BLaER1 (cell line): Measurements from ENCODE around the gene EXOC5.

Experiments used
- H3K27ac ChIP-seq: shearing (Covaris generic); formaldehyde crosslinking; 2 replicates; pipeline ENCODE4 v1.8.1; 2022
- H3K27me3 ChIP-seq: shearing (Covaris generic); formaldehyde crosslinking; 2 replicates; pipeline ENCODE4 v1.8.1; 2022
- H3K36me3 ChIP-seq: shearing (Covaris generic); formaldehyde crosslinking; 2 replicates; pipeline ENCODE4 v1.8.1; 2022
- H3K4me1 ChIP-seq: shearing (Covaris generic); formaldehyde crosslinking; 2 replicates; pipeline ENCODE4 v1.8.1; 2022
- H3K4me2 ChIP-seq: shearing (Covaris generic); formaldehyde crosslinking; 2 replicates; pipeline ENCODE4 v1.8.1; 2022
- H3K4me3 ChIP-seq: shearing (Covaris generic); formaldehyde crosslinking; 2 replicates; pipeline ENCODE4 v1.8.1; 2022
- H3K9ac ChIP-seq: shearing (Covaris generic); formaldehyde crosslinking; 2 replicates; pipeline ENCODE4 v1.8.1; 2022
- H3K9me3 ChIP-seq: shearing (Covaris generic); formaldehyde crosslinking; 2 replicates; pipeline ENCODE4 v1.8.1; 2022
- H4K20me1 ChIP-seq: shearing (Covaris generic); formaldehyde crosslinking; 2 replicates; pipeline ENCODE4 v1.8.1; 2022
- Cebpa-rat ChIP-seq: shearing (Covaris generic); IDR thresholded peaks from 2 replicates; pipeline ENCODE4 v1.8.1; 2022

Gene EXOC5

GRCh38 chr14:57291692-57292647 is 23.3 kb upstream of the EXOC5 start:
- peaks cover 17% of the 10 kb centered on the region for H3K36me3 ChIP-seq
- H3K4me2 ChIP-seq, result no peak overlapping the region
- H3K9ac ChIP-seq, result no peak overlapping the region
- H4K20me1 ChIP-seq, result no peaks in the 10 kb centered on the region
- H3K4me3 ChIP-seq, result no peak overlapping the region
- no peak overlapping the region for H3K27ac ChIP-seq
- TF ChIP-seq Cebpa-rat, result no peak
- H3K27me3 ChIP-seq, result no peaks in the 10 kb centered on the region
- no peaks in the 10 kb centered on the region for H3K4me1 ChIP-seq
- no peaks in the 10 kb centered on the region for H3K9me3 ChIP-seq

- Histone ChIP-seq H3K9ac (no peak overlapping the region), H3K36me3 (peaks cover 25% of the 10 kb centered on the region), H3K9me3 (no peaks in the 10 kb centered on the region), H3K27me3 (no peaks in the 10 kb centered on the region), H3K4me2 (no peak overlapping the region), H4K20me1 (no peaks in the 10 kb centered on the region), H3K27ac (no peak overlapping the region), H3K4me1 (no peaks in the 10 kb centered on the region), H3K4me3 (no peak overlapping the region)
- TF ChIP-seq Cebpa-rat, result no peak
These were observed 22.0 kb upstream of the EXOC5 start for GRCh38 chr14:57290751-57291150.

GRCh38 chr14:57287745-57288144 is 19.0 kb upstream of the EXOC5 start:
- Histone ChIP-seq H4K20me1 (no peaks in the 10 kb centered on the region), H3K9ac (no peak overlapping the region), H3K27ac (no peak overlapping the region), H3K36me3 (peaks cover 49% of the 10 kb centered on the region), H3K9me3 (no peaks in the 10 kb centered on the region), H3K4me2 (no peak overlapping the region), H3K4me3 (no peak overlapping the region), H3K27me3 (no peaks in the 10 kb centered on the region), H3K4me1 (no peaks in the 10 kb centered on the region)
- TF ChIP-seq Cebpa-rat, result no peak

- no peak for TF ChIP-seq Cebpa-rat
- Histone ChIP-seq H3K4me3 (no peak overlapping the region), H3K27ac (no peak overlapping the region), H3K9ac (no peak overlapping the region), H3K4me2 (no peak overlapping the region), H3K36me3 (peaks cover 68% of the 10 kb centered on the region), H4K20me1 (peaks cover 14% of the 10 kb centered on the region), H3K9me3 (no peaks in the 10 kb centered on the region), H3K27me3 (no peaks in the 10 kb centered on the region), H3K4me1 (peaks cover 9% of the 10 kb centered on the region)
These were observed 8.4 kb upstream of the EXOC5 start for GRCh38 chr14:57277062-57277461.

GRCh38 chr14:57275023-57275664 is 6.4 kb upstream of the EXOC5 start:
- H3K4me2 ChIP-seq, result no peak overlapping the region
- no peaks in the 10 kb centered on the region for H3K27me3 ChIP-seq
- peaks cover 19% of the 10 kb centered on the region for H4K20me1 ChIP-seq
- peaks cover 52% of the 10 kb centered on the region for H3K36me3 ChIP-seq
- H3K27ac ChIP-seq, result no peak overlapping the region
- H3K9me3 ChIP-seq, result no peaks in the 10 kb centered on the region
- H3K9ac ChIP-seq, result no peak overlapping the region
- H3K4me3 ChIP-seq, result no peak overlapping the region
- TF ChIP-seq Cebpa-rat, result no peak
- H3K4me1 ChIP-seq, result peaks cover 23% of the 10 kb centered on the region

- peaks cover 47% of the 10 kb centered on the region for H3K36me3 ChIP-seq
- H3K4me1 ChIP-seq, result peaks cover 27% of the 10 kb centered on the region
- H3K4me2 ChIP-seq, result no peak overlapping the region
- H3K9ac ChIP-seq, result no peak overlapping the region
- H3K27me3 ChIP-seq, result no peaks in the 10 kb centered on the region
- H3K27ac ChIP-seq, result no peak overlapping the region
- H4K20me1 ChIP-seq, result peaks cover 19% of the 10 kb centered on the region
- H3K9me3 ChIP-seq, result no peaks in the 10 kb centered on the region
- TF ChIP-seq Cebpa-rat, result no peak
- H3K4me3 ChIP-seq, result no peak overlapping the region
These were observed 5.8 kb upstream of the EXOC5 start for GRCh38 chr14:57274551-57274950.

GRCh38 chr14:57273236-57273635 is 4.5 kb upstream of the EXOC5 start:
- Histone ChIP-seq H3K27me3 (no peaks in the 10 kb centered on the region), H4K20me1 (peaks cover 19% of the 10 kb centered on the region), H3K9ac (no peak overlapping the region), H3K4me3 (no peak overlapping the region), H3K9me3 (no peaks in the 10 kb centered on the region), H3K36me3 (peaks cover 34% of the 10 kb centered on the region), H3K4me2 (no peak overlapping the region), H3K4me1 (peaks cover 23% of the 10 kb centered on the region), H3K27ac (no peak overlapping the region)
- TF ChIP-seq Cebpa-rat, result no peak

- Histone ChIP-seq H3K9me3 (no peaks in the 10 kb centered on the region), H3K27me3 (no peaks in the 10 kb centered on the region), H3K9ac (no peak overlapping the region), H3K4me3 (no peak overlapping the region), H3K27ac (no peak overlapping the region), H3K36me3 (no peaks in the 10 kb centered on the region), H4K20me1 (peaks cover 42% of the 10 kb centered on the region), H3K4me1 (peaks cover 39% of the 10 kb centered on the region), H3K4me2 (peak overlapping the region; percentile 71)
- no peak for TF ChIP-seq Cebpa-rat
These were observed 2.6 kb downstream of the EXOC5 start for GRCh38 chr14:57266065-57266464.

- Histone ChIP-seq H3K9me3 (peaks cover 4% of the 10 kb centered on the region; the same call in 1 of the 2 replicates), H3K4me3 (no peak overlapping the region), H3K4me2 (no peak overlapping the region), H3K9ac (no peak overlapping the region), H3K27ac (no peak overlapping the region), H3K27me3 (no peaks in the 10 kb centered on the region), H3K36me3 (peaks cover 13% of the 10 kb centered on the region), H4K20me1 (peaks cover 58% of the 10 kb centered on the region; the same call in 1 of the 2 replicates), H3K4me1 (peaks cover 19% of the 10 kb centered on the region)
- no peak for TF ChIP-seq Cebpa-rat
These were observed 6.6 kb downstream of the EXOC5 start for GRCh38 chr14:57262117-57262516.

- Histone ChIP-seq H3K4me2 (no peak overlapping the region), H3K9ac (no peak overlapping the region), H3K4me1 (peaks cover 14% of the 10 kb centered on the region), H4K20me1 (peaks cover 58% of the 10 kb centered on the region; the same call in 1 of the 2 replicates), H3K9me3 (peaks cover 4% of the 10 kb centered on the region; the same call in 1 of the 2 replicates), H3K27ac (no peak overlapping the region), H3K36me3 (peaks cover 17% of the 10 kb centered on the region), H3K27me3 (no peaks in the 10 kb centered on the region), H3K4me3 (no peak overlapping the region)
- TF ChIP-seq Cebpa-rat, result no peak
These were observed 7.1 kb downstream of the EXOC5 start for GRCh38 chr14:57261604-57262003.
